ENCODE measurements around the gene HPSE2. TPM values are rescaled to one million over a fixed set of nuclear protein-coding genes. Genes with fewer than 3 reads are reported as not detected.

Gene HPSE2
- total RNA-seq, 4 donors from 2014 or later, result not detected

DNA sequence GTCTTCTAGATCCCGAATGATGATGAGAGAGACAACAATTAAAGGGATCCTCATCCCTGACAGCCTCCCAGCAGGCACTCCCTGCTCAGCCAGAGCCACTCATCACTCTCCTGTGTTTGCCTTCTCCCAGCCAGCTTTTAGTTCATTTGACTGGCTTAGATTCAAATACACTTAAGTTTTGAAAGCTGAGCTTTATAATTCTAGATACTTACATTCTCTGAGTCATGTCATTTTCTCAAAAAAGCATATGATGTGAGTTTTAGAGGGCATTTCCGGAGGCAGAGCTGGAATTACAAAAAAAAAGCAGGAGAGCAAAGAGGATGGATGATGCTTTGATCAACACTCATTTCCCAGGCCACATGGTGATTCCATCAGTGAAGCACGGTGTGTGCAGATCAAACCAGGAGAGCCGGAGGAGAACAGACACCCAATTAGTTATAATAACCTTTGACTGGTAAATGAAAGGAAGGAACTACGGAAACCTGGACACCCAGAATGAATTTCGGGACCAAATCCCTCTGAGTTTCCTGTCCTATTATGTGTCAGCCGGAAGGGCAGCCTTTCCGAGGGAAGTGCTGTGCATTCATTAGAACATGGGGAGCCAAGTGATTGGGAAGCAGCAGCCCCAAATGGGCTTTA is 707.4 kb downstream of the HPSE2 start:
- Histone ChIP-seq H3K27me3 (no peaks in the 10 kb centered on the region), H3K9me3 (no peaks in the 10 kb centered on the region), H3K4me1 (no peaks in the 10 kb centered on the region), H3K4me3 (replicated peaks in 1 of 3) (no peak overlapping the region), H3K27ac (no peak overlapping the region), H3K36me3 (no peaks in the 10 kb centered on the region)
- no peak for TF ChIP-seq POLR2A (IDR thresholded peaks at IDR 0.05)
- TF ChIP-seq, protein P1, sequence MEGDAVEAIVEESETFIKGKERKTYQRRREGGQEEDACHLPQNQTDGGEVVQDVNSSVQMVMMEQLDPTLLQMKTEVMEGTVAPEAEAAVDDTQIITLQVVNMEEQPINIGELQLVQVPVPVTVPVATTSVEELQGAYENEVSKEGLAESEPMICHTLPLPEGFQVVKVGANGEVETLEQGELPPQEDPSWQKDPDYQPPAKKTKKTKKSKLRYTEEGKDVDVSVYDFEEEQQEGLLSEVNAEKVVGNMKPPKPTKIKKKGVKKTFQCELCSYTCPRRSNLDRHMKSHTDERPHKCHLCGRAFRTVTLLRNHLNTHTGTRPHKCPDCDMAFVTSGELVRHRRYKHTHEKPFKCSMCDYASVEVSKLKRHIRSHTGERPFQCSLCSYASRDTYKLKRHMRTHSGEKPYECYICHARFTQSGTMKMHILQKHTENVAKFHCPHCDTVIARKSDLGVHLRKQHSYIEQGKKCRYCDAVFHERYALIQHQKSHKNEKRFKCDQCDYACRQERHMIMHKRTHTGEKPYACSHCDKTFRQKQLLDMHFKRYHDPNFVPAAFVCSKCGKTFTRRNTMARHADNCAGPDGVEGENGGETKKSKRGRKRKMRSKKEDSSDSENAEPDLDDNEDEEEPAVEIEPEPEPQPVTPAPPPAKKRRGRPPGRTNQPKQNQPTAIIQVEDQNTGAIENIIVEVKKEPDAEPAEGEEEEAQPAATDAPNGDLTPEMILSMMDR (IDR thresholded peaks at IDR 0.05), result no peak
- intact Hi-C loops (cut with DNase I), result no loop called here
- 62 to 72% methylated on average over 8 of the region's 8 CpGs for WGBS, 2 donors
- DNase-seq, result no peak

DNA sequence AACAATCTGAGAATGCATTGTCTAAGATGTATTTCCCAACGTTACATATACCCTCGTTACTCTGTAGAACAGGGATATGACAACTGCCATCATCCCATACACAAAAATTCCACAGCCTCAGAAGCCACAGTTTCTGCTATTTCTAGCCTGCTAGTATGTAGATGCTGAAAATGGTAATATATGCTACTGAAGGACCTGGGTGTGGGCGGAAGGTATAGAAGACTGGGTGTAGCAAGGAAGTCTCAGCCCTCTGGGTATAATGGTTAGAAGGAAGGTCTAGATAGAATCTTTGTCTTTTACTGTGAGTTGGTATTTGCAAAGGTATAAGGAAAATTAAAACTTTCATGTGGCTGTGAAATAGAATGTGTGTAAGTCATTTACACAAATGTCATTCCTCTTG is 709.7 kb downstream of the HPSE2 start:
- Histone ChIP-seq H3K4me1 (no peaks in the 10 kb centered on the region), H3K27me3 (no peaks in the 10 kb centered on the region), H3K36me3 (no peaks in the 10 kb centered on the region), H3K9me3 (no peaks in the 10 kb centered on the region), H3K4me3 (replicated peaks in 1 of 3) (no peak overlapping the region), H3K27ac (no peak overlapping the region)
- TF ChIP-seq POLR2A (IDR thresholded peaks at IDR 0.05), result no peak
- 86 to 97% methylated on average over 3 of the region's 3 CpGs for WGBS, 2 donors
- no peak for DNase-seq
- intact Hi-C loops (cut with DNase I), result no loop called here

- no peak overlapping the region for H3K4me3 ChIP-seq (replicated peaks in 1 of 3)
- 83 to 87% methylated on average over 8 of the region's 8 CpGs for WGBS, 2 donors
- intact Hi-C loops (cut with DNase I), result no loop called here
Observed at GRCh38 chr10:98524124-98524523, 711.5 kb downstream of the HPSE2 start.

DNA sequence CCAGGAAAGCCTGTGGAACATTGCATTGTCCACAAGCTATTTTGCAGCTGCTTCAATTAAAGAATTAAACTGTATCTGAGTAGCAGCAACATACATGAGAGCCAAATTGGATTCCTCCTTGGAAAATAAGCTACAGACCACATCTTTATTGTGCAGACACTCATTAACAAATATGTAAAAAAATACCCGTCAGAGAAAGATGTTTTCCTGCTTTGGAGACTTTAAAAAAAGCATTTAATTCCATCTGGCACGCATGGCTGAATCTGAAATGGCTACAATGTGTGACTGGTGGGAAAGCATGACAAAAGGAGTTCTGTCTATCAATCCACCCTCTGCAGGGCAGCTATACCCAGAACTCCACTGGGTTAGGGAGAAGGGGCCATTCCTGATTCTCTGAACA is 715.8 kb downstream of the HPSE2 start:
- no peak for DNase-seq
- Histone ChIP-seq H3K4me1 (no peaks in the 10 kb centered on the region), H3K36me3 (no peaks in the 10 kb centered on the region), H3K27me3 (no peaks in the 10 kb centered on the region), H3K27ac (no peak overlapping the region), H3K9me3 (no peaks in the 10 kb centered on the region), H3K4me3 (replicated peaks in 1 of 3) (no peak overlapping the region)
- TF ChIP-seq, protein P1 (IDR thresholded peaks at IDR 0.05), result no peak
- no peak for TF ChIP-seq POLR2A (IDR thresholded peaks at IDR 0.05)
- intact Hi-C loops (cut with DNase I), result no loop called here
- 43 to 50% methylated on average over 2 of the region's 2 CpGs for WGBS, 2 donors

More at GRCh38 chr10:98524124-98524523, 711.5 kb downstream of the HPSE2 start:
- Histone ChIP-seq H3K27me3 (no peaks in the 10 kb centered on the region), H3K4me1 (no peaks in the 10 kb centered on the region), H3K27ac (no peak overlapping the region), H3K9me3 (no peaks in the 10 kb centered on the region), H3K36me3 (no peaks in the 10 kb centered on the region)
- DNase-seq, result no peak
- TF ChIP-seq, protein P1 (IDR thresholded peaks at IDR 0.05), result no peak
- TF ChIP-seq POLR2A (IDR thresholded peaks at IDR 0.05), result no peak

DNA sequence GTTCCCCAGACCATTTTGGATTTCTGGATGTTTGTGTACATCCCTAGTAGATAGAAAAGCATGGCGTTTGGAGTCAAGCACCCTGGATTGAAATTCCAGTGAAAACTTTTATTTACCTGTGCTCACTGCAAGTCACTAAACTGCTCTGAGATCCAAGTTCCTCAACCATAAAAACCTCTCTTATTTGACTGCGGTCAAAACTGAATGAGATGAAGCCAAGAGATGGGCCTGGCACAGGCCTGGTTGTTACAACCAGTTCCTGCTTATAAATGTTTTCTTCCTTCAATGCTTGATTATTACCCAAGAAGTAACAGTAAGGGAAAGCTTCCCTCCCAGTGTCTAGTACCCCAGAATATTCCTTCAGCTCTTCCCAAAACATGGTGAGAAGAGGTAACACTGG is 718.0 kb downstream of the HPSE2 start:
- DNase-seq, result peak in 1 of 2 donors; percentile 26
- H3K4me1 ChIP-seq, result no peaks in the 10 kb centered on the region
- no peaks in the 10 kb centered on the region for H3K27me3 ChIP-seq
- no peaks in the 10 kb centered on the region for H3K36me3 ChIP-seq
- no peak overlapping the region for H3K4me3 ChIP-seq (replicated peaks in 1 of 3)
- WGBS, 2 donors, result 30 to 67% methylated on average over 2 of the region's 2 CpGs
- no peak overlapping the region for H3K27ac ChIP-seq
- no peaks in the 10 kb centered on the region for H3K9me3 ChIP-seq
- TF ChIP-seq, protein P1 (IDR thresholded peaks at IDR 0.05), result no peak
- no peak for TF ChIP-seq POLR2A (IDR thresholded peaks at IDR 0.05)
- intact Hi-C loops (cut with DNase I), result no loop called here
